GM21529 (cell line): ENCODE data around the gene HLA-DQA2.
A peak's percentile ranks its signal among the peaks of the same experiment; 100 is the strongest.
"Not testable (repeated sequence)": the region's sequence is repeated elsewhere in the genome, so short reads cannot be mapped to it uniquely, and the experiment has no call there.

Source experiments
- ATAC-seq: cut with Tn5 transposase; IDR thresholded peaks from one replicate; pipeline ENCODE4 v1.9.1; 2021; ENCODE audit not compliant: unreplicated experiment

The HLA-DQA2 gene

GRCh38 chr6:32741031-32741960 lies at the start of gene HLA-DQA2:
Gene HLA-DQA2, plus strand, starts transcription at chr6:32741391. Its CDS starts 53 bp downstream, at chr6:32741444.
- no peak for ATAC-seq

DNA sequence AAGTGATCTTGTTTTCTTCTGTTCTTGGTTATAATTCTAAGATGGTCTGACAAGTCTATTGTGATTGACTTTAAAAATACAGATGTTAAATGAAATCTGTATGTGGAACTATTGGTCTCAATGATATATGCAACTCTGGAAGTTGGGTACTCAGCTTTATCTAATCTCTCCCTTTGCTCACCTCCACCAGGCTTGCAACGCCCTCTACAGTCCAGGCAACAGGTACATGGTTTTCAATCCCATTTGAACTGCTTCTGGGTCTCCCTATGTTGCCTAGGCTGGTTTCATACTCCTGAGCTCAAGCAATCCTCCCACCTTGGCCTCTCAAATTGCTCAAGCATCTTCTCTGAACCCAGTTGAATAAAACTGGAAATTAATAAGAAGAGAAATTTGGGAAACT lies 49.2 kb upstream of the HLA-DQA2 start:
- ATAC-seq: peak; percentile 62

DNA sequence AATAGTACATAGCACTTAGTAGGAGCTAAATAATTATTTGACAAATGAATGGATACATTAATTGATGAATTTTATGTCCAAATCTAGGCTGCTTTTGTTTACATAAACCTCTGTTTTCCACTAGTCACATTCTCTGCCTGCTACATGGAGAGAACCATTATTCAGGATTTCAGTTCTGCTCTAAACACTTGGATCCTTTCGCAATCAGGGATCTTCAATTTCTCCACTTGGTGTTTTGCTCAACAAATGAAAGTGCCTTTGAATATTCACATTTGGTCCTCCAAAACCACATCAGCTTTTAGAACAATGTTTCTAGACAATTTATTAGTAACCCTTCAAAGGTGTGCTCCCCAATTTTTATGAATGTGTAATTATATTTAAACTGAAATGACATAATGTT lies 44.2 kb upstream of the HLA-DQA2 start:
- no peak for ATAC-seq

DNA sequence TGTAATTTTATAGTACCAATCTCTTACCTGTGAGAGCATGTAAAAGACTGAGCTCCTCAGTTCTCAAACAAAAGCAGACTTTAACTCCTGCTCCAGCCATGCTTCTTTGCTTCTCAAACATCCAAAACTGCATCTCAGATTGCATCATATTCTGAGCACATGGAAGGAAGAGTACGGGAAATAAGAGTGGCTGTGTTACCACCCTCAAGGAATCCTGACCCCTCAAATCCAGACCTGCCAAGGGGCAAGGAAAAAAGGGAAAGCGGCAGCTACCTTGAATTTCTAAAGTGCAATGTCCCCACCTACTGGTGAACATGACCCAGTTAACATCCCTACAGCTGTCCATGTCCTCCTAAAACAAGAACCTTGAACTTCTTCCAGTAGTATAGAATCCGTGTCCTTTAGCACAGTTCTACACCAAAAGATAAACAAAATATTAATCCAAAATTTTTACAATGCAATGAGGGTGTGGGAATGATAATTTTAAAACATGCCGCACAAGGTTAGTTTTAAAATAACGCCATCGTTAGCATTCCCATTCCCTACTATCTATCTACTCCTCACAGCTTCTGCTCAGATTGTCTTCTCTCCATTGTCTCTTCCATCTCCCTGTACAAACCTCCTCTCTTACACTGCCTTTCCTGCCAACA lies 40.7 kb upstream of the HLA-DQA2 start:
- ATAC-seq: no peak

- ATAC-seq: no peak
Observed at GRCh38 chr6:32703347-32703746, 37.8 kb upstream of the HLA-DQA2 start.

GRCh38 chr6:32705164-32705563 lies 36.0 kb upstream of the HLA-DQA2 start:
- ATAC-seq: not testable (repeated sequence)

DNA sequence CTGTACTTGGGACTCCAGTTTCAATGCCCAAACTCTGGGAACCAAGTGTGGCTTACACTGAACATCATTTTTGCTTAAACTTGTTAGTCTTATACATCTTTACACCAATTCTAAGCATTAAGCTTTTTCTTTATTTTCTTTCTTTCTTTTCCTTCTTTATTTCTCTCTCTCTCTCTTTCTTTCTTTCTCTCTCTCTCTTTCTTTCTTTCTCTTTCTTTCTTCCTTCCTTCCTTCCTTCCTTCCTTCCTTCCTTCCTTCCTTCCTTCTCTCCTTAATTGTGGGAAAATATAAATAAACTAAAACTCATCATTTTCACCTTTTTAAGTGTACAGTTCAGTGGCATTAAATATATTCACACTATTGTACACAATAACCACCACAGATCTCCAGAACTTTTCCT lies 31.6 kb upstream of the HLA-DQA2 start:
- no peak for ATAC-seq

DNA sequence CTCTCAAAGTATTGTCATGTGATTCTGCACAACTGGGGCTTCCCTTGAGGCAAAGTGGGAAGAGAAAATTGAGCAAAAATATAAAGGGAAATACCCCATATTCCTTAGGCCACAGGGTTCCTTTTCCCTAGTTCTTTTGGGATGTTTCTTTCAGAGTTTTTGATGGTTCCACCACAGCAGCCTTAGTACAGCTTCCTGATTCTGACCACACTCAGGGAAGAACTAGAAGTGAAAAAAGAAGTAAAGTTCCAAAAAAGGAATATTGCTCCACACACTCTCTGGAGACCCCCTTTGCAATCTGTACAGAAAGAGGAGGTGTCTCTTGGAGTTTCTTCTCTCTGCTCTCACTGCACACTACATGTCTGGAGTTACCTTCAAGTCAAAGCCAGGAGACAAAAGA lies 27.9 kb upstream of the HLA-DQA2 start:
- no peak for ATAC-seq

- ATAC-seq: no peak
Observed at GRCh38 chr6:32716396-32716795, 24.8 kb upstream of the HLA-DQA2 start.

DNA sequence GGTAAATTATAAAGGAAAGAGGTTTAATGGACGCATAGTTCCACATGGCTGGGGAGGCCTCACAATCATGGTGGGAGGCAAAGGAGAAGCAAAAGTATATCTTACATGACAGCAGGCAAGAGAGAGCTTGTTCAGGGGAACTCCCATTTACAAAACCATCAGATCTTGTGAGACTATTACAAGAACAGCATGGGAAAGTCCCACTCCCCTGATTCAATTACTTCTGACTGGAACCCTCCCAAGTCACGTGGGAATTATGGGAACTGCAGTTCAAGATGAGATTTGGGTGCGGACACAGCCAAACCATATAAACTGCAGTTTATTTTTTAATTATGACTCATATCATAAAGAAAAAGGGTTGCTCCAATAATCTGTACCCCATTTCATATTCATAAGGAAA lies 22.3 kb upstream of the HLA-DQA2 start:
- no peak for ATAC-seq

DNA sequence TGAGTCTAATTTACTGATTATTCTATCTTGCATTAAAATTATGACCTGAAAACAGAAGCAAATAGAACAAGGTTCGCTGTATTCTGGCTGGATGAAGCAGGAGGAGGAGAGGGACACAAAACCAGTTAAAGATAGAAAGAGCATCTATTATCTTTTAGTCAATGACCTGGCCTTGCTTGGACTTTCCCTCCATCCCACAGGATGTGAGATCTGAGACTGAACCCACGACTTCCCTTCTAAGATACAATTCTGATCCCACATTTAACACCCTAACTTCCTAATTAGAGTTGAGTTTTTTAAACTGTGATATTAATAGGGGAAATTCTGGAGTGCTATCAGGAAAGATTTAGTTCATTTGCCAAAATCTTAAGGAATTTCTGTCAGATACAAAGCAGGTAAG lies 3.1 kb upstream of the HLA-DQA2 start:
- no peak for ATAC-seq

DNA sequence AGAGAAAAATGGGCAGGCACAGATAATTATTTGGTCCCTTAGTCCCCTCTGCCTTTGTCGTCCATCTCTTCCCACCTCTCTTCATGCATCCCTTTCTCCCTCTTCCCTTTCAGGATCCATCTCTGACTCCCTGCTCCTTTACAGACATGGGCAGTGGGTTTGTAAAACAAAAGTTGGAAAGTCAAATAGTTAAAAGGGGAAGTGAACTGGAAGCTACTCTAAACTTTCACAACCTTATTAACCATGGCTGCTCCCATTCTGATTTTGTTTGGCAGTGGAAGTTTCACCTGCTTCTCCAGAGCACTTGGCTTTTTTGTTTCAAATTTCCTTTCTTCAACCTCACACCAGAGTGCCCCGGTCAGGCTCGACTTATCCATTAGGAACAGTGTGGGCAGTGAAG lies 1.2 kb downstream of the HLA-DQA2 start:
- ATAC-seq: no peak

DNA sequence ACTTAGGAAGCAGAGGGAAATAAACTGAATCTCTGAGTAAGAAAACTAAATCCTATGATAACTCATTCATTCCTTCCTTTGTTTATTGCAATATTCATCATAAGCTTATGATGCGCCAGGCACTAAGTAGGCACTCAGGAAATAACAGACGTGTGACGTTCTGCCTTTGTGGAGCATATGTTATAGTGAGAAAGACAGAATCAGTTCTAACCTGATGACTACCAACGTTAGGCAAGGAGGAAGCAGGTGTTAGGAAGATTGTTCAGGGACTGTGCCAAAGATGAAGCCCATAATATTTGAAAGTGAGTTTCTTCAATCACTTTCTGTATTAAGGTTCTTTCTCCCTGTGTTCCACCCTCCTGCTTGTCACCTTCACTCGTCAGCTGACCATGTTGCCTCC lies 3.6 kb downstream of the HLA-DQA2 start:
- ATAC-seq: no peak

DNA sequence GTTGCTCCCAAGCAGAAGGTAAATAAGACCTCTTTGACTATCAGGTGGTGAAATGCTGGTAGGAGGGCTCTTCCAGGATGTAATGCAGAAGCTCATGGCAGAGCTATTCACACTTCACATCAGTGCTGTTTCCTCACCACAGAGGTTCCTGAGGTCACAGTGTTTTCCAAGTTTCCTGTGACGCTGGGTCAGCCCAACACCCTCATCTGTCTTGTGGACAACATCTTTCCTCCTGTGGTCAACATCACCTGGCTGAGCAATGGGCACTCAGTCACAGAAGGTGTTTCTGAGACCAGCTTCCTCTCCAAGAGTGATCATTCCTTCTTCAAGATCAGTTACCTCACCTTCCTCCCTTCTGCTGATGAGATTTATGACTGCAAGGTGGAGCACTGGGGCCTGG lies 4.5 kb downstream of the HLA-DQA2 start:
- ATAC-seq: not testable (repeated sequence)

DNA sequence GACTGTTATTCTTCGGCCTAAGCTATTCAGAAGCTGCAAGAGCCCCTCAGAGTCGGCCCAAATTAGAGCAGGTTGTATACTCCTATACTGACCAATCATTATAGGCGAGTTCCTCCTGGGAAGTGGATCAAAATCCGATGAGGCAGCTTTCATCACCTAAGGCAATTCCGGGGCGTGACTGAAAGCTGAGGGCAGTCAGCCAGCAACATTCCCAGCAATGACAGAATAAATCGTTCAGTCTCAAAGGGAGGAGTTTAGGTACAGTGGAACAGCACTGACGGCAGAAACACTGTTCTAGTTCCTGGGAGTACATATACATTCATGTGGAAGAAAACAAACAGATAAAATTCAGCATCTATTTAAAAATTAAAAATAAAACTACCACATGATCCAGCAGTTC lies 11.4 kb downstream of the HLA-DQA2 start:
- no peak for ATAC-seq

GRCh38 chr6:32759669-32760068 lies 18.5 kb downstream of the HLA-DQA2 start:
- no peak for ATAC-seq

DNA sequence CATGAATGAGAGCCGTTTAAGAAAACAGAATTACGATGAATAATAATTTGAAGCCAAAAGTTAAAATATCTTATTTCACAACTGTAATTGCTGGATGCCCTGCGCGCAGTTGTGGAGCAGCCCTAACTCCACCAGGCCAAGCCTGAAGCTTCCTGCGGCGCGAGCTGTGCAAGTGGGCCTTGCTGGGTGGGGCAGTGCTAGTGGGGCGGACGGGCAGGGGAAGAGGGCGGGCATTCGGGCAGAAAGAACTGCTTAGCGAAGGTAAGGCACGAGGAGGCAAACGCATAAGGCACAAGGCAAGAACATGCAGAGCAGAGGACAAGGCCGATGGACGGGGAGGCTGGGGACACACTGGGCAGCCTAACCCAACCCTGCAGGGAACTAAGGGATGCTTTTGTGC lies 19.9 kb downstream of the HLA-DQA2 start:
- ATAC-seq: no peak

DNA sequence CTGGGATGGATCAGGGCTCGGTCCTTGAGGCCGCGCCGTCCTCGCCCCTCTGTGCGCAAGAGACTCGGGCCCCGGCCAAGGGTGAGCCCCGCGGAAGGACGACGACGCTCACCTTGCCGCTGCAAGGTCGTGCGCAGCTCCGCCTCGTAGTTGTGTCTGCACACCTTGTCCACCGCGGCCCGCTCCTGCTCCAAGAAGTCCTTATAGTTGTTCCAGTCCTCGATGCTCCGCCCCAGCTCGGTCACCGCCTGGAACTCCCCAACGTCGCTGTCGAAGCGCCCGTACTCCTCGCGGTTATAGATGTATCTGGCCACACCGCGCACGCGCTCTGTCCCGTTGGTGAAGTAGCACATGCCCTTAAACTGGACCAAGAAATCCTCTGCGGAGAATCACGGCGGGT lies 20.4 kb downstream of the HLA-DQA2 start:
- no peak for ATAC-seq

DNA sequence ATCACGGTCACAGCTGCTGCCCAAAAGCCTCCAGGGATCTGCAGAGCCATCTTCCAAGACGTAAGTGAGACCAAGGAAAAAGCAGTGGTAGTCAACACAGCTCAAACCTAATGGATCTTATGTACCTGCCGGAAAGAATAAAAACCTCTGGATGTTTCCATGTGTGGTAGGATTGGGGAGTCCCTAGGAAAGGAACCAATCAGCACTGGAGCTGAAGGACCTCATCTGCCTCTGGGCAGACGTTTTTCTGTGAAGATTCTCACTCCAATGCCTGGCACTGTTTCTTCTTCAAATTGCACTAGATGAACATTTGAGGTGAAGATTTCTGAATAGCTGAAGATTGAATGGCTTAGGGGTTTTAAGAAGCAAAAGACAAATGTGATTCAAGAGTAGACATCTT lies 22.2 kb downstream of the HLA-DQA2 start, which contains the start of gene HLA-DQB2:
HLA-DQB2 (minus strand) TSS at position 112 of the 400 bp plus-strand sequence; CDS start at position 50, 62 bp downstream.
- ATAC-seq: no peak

DNA sequence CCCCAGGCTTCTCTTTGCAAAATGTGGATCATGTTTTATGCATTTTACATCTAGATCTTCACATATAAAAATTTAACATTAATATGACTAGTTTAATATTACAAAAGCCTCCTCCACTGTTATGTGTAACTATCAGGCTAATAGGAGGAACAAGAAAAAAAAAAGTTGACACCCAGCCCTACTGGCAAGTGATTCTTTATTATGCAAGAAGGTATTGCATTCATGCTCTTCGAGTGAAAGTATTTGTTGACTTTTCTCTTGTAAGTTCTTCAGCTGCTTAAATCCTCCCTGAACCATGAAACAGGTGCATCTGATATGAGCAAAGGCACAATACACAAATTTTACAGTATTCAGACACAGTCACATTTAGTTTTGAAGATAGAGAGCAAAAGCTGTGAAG lies 22.9 kb downstream of the HLA-DQA2 start:
- ATAC-seq: no peak

GRCh38 chr6:32772656-32773055 lies 31.5 kb downstream of the HLA-DQA2 start:
- no peak for ATAC-seq

DNA sequence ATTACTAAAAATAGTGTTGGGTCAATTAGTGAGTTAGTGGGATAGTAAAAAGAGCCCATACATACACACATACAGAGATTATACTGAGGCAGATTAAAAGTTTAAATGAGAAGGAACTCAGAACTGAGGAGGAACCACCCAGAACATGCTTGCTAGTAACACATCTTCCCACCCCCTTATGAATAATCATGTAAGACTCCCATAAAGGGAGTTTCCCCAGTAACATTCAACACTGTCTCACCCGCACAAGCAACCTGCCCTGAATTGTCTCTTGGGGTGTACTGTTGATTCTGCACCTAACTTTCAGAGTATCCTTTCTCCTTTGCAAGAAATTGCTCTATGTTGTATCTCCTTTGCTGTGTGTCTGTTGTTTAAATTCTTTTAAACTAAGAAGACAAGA lies 33.2 kb downstream of the HLA-DQA2 start:
- ATAC-seq: no peak
